NCI-H2029 treated with DMSO at 0.1 percent for 48 hours (cell line): ENCODE data around the gene SLC2A8.

Experiments
- DNase-seq: peaks from one replicate; lab custom pipeline; 2025; lab: John Stamatoyannopoulos, UW

The SLC2A8 gene

DNA sequence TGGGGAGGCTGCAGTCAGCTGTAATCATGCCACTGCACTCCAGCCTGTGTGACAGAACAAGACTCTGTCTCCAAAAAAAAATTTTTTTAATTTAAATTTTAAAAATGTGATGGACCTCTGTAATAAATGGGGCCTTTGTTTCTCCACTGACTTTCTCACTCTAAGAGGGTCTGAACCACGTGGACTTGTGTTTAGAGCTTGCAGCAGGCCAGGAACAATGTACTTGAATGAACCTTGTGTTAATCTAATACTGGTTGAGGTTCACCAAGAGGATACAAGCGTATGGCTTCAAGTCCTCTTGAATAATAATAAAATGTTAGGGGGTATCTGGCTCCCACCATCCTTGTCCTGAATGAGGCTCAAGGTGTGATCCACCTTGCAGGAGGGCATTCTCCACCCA is 14.4 kb upstream of the SLC2A8 start:
- DNase-seq: no peak

DNA sequence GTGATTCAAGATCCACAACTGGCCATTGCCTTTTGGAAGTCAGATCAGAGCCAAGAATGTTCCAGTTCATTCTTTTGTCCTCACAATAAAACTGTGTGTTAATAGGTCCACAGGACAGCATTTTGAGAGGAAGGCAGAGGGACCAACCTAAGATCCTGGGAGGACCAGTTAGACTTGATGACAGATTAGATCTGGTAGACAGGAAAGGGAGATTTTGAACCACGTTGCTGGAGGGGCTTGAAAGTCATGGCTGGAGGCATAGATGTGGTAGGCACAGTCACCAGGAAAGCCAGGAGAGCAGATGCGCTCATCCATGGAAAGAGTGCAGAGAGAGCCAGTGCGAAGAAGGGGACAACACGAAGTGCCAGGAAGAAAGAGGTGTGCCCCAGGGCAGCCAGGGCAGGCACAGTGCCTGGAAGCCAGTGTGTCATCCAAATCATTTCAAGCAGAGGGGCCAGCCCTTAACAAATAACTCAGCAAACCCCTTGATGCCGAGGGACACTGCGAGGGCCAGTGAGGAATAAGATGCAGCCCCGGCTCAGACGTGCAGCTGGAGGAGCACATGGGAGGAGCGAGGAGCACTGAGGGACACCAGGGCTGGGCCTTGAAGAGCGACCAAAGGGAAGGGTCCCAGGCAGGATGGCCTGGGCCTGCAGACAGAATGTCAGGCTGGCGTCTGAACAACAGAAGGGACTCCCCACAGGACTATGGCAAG is 12.8 kb upstream of the SLC2A8 start:
- no peak for DNase-seq

DNA sequence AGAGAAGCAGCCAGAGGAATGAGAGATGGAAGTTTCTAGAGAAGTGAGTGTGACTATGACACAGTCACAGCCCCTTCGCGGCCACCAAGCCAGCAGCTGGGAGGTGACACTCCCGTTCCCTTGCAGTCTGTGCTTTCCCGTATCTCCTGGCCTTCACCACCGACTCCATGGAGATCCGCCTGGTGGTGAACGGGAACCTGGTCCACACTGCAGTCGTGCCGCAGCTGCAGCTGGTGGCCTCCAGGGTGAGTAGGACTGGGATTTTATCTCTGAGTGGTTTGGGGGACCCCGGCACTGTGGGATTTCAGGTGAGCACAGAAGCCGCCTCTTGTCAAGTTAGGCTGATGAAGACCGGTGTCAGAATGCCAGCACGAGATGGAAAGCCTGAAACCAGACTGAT is 12.1 kb upstream of the SLC2A8 start:
- no peak for DNase-seq

DNA sequence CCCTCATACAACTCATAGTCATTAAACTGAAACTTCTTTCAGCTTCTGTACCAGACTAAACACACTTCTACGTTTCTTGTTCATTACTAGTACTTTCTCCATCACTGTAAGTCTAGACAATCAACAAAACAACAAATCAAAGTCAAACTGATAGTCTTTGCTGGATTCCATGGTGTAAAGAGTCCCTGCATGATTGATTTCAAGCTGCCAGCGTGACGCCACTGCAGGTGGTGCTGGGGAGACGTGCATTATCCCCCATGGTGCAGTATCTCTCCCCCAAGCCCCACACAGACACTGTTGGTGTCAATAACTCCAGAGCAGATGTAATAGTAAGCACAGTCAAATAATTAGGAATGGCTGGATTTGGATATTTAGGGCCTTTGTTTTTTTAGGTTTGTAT is 10.7 kb upstream of the SLC2A8 start:
- no peak for DNase-seq

DNA sequence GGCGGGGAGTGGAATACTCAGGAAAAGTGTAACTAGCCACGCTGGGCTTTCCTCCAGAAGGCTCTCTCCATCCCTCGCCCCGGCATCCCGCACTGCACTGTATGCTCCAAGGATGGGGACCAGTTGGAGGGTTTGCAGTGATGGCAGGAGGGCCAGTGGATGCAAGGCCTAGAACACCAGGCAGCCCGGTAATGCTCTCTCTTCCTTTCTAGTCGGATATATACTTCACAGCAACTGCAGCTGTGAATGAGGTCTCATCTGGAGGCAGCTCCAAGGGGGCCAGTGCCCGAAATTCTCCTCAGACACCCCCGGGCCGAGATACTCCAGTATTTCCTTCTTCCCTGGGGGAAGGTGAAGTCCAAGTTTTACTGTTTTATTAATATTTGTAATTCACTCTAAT is 10.0 kb upstream of the SLC2A8 start:
- no peak for DNase-seq

DNA sequence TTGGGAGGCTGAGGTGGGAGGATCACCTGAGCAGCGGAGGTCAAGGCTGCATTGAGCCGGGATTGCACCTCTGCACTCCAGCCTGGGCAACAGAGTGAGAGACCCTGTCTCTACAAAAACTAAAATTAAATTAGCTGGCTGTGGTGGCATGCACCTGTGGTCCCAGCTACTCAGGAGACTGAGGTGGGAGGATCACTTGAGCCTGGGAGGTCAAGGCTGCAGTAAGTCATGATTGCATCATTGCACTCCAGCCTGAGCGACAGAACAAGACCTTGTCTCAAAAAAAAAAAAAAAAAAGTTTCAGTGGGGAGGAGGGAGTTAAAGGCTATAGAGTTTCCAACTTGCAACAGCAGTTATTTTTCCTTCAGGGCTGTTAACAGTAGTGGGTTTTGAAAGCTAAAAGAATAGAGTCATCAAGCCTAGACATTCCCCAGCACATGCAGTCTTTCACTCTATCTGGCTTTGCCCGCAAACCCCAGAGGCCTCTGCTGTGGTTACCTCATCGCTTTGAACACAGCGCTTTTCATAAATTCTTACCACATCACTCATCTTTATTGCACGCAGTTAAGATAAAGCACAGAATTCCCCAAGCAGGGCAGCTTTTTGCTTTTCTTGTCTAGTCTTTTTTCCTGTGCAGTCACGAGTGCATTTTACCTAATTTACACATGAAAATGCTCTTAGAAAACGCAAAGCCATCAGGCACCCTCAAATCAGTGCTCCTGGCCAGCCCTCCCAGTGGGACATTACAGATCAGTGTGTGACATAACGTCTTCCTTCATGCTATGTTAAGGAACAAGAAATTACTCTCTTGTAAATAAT is 8.7 kb upstream of the SLC2A8 start:
- DNase-seq: no peak

DNA sequence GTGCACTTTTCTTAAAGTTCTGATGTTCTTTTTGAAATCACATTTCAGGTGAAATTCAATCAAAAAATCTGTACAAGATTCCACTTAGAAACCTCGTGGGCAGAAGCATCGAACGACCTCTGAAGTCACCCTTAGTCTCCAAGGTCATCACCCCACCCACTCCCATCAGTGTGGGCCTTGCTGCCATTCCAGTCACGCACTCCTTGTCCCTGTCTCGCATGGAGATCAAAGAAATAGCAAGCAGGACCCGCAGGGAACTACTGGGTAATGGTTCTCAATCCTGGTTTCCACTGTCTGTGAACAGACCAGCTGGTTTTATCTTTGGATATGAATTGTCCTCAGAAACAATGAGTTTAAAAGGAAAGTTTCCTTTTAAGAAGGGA is 8.1 kb upstream of the SLC2A8 start:
- no peak for DNase-seq

DNA sequence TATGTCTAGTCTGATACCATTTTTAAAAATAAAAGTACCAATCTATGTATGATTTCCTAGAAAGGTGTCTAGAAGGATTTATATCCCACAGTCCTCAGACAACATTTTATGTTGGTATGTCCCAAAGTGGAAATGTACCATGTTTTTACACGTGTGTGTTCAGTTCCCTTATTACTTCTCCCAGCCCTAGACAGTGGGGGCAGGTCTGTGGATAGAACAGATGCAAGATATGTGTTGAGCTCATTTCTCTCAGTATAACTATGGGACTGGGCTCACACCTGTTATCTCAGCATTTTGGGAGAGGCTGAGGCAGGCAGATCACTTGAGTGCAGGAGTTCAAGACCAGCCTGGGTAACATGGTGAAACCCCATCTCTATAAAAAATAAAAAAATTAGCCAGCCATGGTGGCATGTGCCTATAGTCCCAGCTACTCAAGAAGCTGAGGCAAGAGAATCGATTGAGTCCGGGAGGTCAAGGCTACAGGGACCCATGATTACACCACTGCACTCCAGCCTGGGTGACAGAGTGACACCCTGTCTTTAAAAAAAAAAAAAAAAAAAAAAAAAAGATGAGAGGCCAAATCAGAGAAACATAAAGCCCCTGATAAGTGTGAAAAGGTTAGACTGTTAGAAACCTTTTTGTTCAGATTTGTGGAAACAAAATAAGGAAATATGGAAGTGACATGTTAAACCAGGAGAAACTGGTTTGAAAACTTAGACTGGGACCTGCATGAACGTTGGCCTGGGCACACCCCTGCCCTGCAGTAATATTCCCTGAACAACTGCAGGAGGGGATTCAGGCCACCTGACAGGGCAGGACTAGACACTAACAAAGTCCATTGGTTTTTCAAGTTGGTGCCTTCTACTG is 7.4 kb upstream of the SLC2A8 start:
- DNase-seq: no peak

DNA sequence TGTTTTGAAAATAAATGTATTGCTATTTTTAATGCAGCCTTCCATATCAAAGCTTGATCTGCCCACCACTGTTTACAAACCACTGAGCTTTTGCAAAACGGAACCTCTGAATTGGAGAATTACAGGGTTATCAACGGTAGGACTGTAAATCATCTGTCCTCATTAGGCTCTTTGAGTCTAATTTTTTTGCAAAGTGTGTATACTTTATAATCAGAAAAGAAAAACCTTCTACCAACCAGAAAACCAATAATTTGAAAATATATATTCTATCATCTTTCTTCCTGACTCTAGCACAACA is 6.8 kb upstream of the SLC2A8 start:
- no peak for DNase-seq

DNA sequence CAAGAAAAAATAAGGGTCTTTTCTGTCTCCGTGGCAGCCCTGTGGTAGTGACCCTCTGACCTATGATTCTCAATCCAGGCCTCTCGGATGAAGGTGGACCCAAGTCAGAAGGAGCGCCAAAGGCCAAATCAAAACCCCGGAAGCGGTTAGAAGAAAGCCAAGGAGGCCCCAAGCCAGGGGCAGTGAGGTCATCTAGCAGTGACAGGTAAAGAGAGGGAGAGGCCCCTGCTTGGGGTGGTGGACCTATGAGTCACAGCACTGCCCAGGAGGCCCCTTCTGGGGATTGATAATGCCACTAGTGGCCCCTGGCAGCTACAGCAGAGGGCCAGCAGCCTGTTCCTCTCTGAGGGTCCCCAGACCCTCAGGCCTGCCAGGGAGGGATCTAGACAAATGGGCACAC is 6.4 kb upstream of the SLC2A8 start:
- DNase-seq: no peak

DNA sequence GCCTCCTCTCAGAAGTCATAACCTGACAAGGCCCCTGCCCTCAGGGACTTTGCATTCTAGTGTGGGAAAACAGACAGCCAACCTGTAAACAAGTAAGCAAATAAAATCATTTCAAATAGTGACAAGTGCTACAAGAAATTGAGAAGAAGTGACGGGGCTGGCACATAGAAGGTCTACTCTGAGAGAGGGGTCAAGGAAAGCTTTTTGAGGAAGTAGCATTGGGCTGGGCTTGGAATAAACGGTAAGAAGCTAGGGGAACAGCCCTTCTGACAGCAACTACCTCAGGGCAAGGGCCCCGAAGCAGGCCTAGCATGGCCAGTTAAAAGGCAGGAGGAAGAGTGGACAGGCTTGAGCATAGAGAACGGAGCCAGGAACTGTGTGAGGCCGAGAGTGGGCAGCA is 4.8 kb upstream of the SLC2A8 start:
- no peak for DNase-seq

DNA sequence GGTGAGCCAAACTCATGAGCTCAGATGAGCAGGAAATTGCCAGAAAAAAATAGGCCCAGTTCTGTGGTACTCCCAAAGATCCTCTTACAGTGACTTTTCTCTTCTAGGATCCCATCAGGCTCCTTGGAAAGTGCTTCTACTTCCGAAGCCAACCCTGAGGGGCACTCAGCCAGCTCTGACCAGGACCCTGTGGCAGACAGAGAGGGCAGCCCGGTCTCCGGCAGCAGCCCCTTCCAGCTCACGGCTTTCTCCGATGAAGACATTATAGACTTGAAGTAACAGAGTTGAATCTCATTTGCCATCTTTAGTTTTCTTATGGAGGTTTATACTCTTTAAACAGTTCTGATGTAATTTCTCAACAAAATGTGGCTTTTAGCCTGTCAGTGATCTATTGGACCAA is 4.0 kb upstream of the SLC2A8 start:
- DNase-seq: no peak

DNA sequence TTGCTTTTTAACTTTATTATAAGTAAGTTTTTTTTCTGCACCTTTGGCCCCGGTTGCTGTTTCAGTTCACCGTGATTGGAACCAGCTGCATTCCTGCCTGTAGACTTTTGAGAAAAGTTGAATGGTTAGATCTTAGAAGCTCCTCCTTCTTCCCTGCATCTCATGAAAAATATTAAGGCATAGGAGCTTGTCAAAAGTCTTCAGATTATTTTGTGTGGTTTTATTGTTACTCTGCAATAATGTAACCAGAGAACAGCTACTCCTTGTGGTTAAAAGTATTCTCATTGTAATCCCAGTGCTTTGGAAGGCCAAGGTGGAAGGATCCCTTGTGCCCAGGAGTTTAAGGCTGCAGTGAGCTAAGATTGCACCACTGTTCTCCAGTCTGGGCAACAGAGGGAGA is 3.3 kb upstream of the SLC2A8 start:
- no peak for DNase-seq

DNA sequence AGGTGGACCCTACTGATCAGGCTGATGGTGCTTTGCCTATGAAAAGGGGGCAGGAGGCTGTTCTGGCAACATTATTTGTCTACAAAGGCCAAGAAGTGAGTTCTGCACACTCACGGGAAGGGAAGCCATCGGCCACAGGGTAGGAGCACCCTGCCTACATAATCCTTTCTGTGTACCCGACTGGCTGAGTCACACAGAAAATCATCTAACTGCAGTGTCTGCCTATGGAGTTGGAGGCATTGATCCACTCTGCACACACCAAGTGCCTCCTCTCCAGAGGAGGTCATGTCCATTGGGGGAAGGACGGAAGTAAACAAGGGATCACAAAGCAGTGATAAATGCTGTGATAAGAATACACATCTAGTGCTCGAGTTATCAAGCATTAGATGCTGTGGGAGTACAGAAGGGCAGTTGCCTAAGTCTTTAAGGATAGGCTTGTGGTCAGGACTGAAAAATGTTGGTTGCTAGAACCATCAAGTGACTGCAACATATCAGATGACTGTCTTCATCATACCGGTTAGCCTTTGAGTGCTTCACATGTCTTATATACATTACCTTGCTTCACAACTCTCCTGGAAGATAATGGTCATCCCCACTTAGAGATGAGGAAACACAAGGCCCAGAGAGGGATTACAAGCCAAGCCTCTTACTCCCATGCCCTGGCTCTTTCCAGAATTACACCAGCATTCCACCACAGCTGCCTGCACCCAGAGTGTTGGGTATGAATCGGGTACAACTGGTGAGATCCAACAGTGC is 1.3 kb upstream of the SLC2A8 start:
- DNase-seq: no peak

DNA sequence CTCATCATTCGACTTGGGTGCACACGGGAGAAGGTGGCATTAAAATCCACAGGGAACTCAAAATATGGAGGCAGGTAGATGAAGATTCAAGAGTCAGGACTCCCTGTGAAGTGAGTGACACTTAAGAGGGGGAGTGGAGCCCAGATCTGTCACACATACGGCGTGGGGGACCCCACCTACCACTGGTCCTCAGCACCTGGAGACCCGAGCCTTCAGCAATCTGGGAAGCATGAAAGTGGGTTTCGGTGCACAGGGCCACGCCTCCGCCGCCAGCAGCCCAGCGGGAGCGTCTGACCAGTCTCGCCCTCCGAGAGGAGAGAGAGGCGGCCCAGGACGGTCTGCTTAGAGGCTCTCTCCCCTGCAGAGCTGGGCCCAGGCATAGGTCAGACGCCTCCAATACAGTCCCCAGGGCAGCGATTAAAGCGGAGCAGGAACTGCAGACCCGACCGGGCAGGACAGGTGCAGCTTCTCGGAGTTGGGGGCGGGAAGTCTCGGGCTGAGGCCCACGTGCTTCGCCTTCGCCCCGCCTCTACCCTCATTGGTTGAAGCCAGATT is 639 bp upstream of the SLC2A8 start:
- no peak for DNase-seq

DNA sequence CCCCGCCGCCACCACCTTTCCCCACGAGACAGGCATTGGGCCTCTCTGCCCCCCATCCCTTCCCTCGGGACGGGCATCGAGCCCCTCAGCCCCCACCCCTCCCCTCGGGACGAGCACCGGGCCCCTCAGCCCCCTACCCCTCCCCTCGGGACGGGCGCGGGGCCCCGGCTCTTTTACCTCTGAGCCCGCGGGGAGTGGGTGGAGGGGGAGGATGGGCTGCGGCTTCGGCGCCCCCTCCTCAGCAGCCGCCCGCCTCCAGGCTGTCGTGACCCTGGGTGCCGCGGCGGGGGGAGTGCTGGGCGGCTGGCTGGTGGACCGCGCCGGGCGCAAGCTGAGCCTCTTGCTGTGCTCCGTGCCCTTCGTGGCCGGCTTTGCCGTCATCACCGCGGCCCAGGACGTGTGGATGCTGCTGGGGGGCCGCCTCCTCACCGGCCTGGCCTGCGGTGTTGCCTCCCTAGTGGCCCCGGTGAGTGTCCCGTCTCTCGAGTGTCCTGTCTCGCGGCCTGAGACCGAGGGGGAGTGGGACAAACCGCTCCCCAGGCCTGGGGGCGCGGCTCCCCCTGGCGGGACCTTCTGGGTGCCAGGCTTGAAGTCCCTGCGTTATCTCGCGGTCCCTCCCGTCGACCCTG is 791 bp downstream of the SLC2A8 start:
- no peak for DNase-seq

DNA sequence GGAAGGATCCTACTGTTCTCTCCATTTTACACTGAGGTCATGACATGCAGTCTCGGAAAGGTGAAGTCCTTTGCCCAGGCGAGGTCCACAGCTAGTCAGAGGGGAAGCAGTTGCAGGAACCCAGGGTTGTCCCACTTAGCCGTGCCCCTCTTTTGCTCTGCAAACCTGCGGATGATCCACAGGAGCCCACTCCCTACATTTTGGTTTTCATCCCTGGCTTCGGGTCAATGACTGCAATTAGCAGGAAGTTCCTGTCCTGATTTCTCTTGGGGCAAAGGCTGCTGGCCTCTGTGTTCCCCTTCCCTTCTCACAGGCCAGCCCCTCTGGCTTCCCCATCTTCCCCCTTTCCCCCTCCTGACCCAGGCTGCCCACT is 1.3 kb downstream of the SLC2A8 start:
- DNase-seq: no peak

DNA sequence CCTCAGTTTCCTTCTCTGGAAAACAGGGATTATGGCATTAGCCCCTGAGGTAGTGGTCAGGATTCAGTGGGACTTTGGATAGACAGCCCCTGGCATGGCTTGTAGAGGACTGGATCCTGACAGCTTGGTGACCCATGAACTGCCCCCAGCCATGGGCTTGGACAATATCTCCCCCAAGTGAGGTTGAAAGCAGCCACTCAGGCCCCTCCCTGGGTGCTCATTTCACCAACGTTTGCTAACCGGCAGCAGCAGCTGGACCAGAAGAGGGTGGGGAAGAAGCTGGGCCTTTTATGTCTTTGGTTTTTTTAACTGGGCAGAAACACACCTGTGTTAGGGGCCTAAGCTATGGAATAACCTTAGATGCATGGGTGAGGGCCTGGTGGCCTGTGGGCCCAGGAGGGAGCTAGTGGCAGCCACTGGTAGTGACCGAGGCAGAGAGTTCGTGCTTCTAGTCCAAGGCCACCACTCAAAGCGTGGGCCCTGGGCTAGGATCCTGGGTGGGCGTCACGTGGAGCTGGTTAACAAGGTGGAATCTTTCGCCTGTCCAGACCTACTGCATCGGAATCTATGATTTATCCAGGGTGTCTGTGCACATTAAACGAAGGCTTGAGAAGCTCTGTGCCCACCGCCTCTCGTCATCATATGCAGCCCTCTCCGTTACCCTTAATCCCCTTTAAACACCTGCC is 1.9 kb downstream of the SLC2A8 start:
- no peak for DNase-seq

DNA sequence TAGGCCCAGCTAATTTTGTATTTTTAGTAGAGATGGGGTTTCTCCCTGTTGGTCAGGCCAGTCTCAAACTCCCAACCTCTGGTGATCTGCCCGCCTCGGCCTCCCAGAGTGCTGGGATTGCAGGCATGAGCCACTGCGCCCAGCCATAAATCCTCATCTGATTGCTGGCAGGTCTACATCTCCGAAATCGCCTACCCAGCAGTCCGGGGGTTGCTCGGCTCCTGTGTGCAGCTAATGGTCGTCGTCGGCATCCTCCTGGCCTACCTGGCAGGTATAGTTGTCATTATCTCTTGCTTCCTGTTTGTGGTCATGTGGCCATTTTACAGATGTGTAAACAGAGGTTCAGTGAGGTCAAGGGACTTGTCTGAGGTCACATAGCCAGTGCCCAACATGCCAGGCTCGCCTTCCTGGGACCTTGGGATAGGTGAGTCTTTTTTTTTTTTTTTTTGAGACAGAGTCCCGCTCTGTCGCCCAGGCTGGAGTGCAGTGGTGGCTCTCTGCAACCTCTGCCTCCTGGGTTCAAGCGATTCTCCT is 2.8 kb downstream of the SLC2A8 start:
- DNase-seq: no peak

DNA sequence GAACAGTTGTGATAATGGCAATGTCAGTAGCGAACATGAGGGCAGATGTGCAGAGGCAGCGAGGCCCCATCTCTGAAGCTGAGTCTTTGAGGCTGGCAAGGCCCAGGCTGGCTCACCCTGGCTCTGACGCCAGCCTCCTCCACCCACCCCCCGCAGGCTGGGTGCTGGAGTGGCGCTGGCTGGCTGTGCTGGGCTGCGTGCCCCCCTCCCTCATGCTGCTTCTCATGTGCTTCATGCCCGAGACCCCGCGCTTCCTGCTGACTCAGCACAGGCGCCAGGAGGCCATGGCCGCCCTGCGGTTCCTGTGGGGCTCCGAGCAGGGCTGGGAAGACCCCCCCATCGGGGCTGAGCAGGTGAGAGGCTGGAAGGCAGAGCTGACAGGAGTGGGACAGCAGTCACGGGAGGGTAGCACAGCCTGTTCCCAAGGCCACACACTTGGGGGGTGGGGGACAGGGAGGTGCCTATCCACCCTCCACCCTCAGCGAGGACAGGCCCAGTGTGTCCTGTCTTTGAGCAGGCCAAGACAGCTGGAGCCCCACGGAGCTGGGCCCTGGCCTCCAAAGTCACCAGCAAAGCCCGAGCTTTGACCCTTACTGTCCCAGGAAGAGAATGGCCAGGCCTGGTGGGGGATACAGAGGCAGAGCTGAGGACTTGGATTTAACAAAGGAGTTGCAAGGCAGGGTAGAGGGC is 5.6 kb downstream of the SLC2A8 start:
- no peak for DNase-seq
